ENCODE measurements around the gene SLC39A8. TPM values are rescaled to one million over a fixed set of nuclear protein-coding genes. Genes with fewer than 3 reads are reported as not detected.
"Not testable (repeated sequence)": the region's sequence is repeated elsewhere in the genome, so short reads cannot be mapped to it uniquely, and the experiment has no call there.

SLC39A8 gene
- total RNA-seq, 1 donor from 2014 or later: 7.9 TPM

GRCh38 chr4:102387552-102388150 lies 42.4 kb upstream of the SLC39A8 start:
- no peak for TF ChIP-seq CTCF (IDR thresholded peaks at IDR 0.05; ENCODE audit: unreplicated experiment)
- Mint-ChIP-seq H3K27me3 (ENCODE audit: low read depth) (peaks cover 4% of the 10 kb centered on the region), H3K27ac (no peak overlapping the region), H3K9me3 (peaks cover 8% of the 10 kb centered on the region), H3K4me3 (no peak overlapping the region), H3K4me1 (peaks cover 13% of the 10 kb centered on the region), H3K36me3 (no peaks in the 10 kb centered on the region)
- no peak for DNase-seq (ENCODE audit: low spot score in 2 of 2, unreplicated experiment in 2 of 2)

- H3K27ac Mint-ChIP-seq: no peak overlapping the region
- peaks cover 11% of the 10 kb centered on the region for H3K9me3 Mint-ChIP-seq
- peaks cover 4% of the 10 kb centered on the region for H3K27me3 Mint-ChIP-seq (ENCODE audit: low read depth)
- H3K4me3 Mint-ChIP-seq: no peak overlapping the region
- TF ChIP-seq CTCF (IDR thresholded peaks at IDR 0.05; ENCODE audit: unreplicated experiment): no peak
- H3K36me3 Mint-ChIP-seq: no peaks in the 10 kb centered on the region
- DNase-seq (ENCODE audit: low spot score in 2 of 2, unreplicated experiment in 2 of 2): no peak
- H3K4me1 Mint-ChIP-seq: peaks cover 6% of the 10 kb centered on the region
Observed at GRCh38 chr4:102386966-102387365, 41.7 kb upstream of the SLC39A8 start.

- not testable (repeated sequence) for H3K27me3 Mint-ChIP-seq (ENCODE audit: low read depth); H3K4me1 Mint-ChIP-seq; H3K27ac Mint-ChIP-seq; H3K36me3 Mint-ChIP-seq; H3K4me3 Mint-ChIP-seq; DNase-seq (ENCODE audit: low spot score in 2 of 2, unreplicated experiment in 2 of 2)
- H3K9me3 Mint-ChIP-seq: peaks cover 30% of the 10 kb centered on the region
Observed at GRCh38 chr4:102380253-102380652, 35.0 kb upstream of the SLC39A8 start.

- Mint-ChIP-seq H3K9me3 (peaks cover 19% of the 10 kb centered on the region), H3K27me3 (ENCODE audit: low read depth) (no peaks in the 10 kb centered on the region), H3K36me3 (peaks cover 6% of the 10 kb centered on the region), H3K4me3 (no peak overlapping the region), H3K27ac (no peak overlapping the region), H3K4me1 (no peaks in the 10 kb centered on the region)
- no peak for TF ChIP-seq CTCF (IDR thresholded peaks at IDR 0.05; ENCODE audit: unreplicated experiment)
- no peak for DNase-seq (ENCODE audit: low spot score in 2 of 2, unreplicated experiment in 2 of 2)
Observed at GRCh38 chr4:102362922-102363432, 17.7 kb upstream of the SLC39A8 start.

GRCh38 chr4:102358128-102358527 lies 12.8 kb upstream of the SLC39A8 start:
- Mint-ChIP-seq H3K36me3 (no peaks in the 10 kb centered on the region), H3K27me3 (ENCODE audit: low read depth) (no peaks in the 10 kb centered on the region)

GRCh38 chr4:102357637-102358036 lies 12.4 kb upstream of the SLC39A8 start:
- not testable (repeated sequence) for DNase-seq (ENCODE audit: low spot score in 2 of 2, unreplicated experiment in 2 of 2); H3K27ac Mint-ChIP-seq

More at GRCh38 chr4:102358128-102358527, 12.8 kb upstream of the SLC39A8 start:
- H3K27ac Mint-ChIP-seq: no peak overlapping the region
- DNase-seq (ENCODE audit: low spot score in 2 of 2, unreplicated experiment in 2 of 2): no peak
- H3K4me3 Mint-ChIP-seq: no peak overlapping the region
- peaks cover 13% of the 10 kb centered on the region for H3K4me1 Mint-ChIP-seq
- no peaks in the 10 kb centered on the region for H3K9me3 Mint-ChIP-seq
- TF ChIP-seq CTCF (IDR thresholded peaks at IDR 0.05; ENCODE audit: unreplicated experiment): no peak

More at GRCh38 chr4:102357637-102358036, 12.4 kb upstream of the SLC39A8 start:
- not testable (repeated sequence) for H3K9me3 Mint-ChIP-seq; H3K36me3 Mint-ChIP-seq; H3K4me3 Mint-ChIP-seq; H3K27me3 Mint-ChIP-seq (ENCODE audit: low read depth)
- peaks cover 13% of the 10 kb centered on the region for H3K4me1 Mint-ChIP-seq
